NCI-H2107 treated with DMSO at 0.1 percent for 48 hours (cell line): ENCODE data around the gene BTNL3.
"Not testable (repeated sequence)": the region's sequence is repeated elsewhere in the genome, so short reads cannot be mapped to it uniquely, and the experiment has no call there.

Source experiments
- DNase-seq: peaks from one replicate; lab custom pipeline; 2025; ENCODE audit not compliant: unreplicated experiment; lab: John Stamatoyannopoulos, UW

BTNL3 gene

GRCh38 chr5:180988592-180988991 lies at the start of gene BTNL3:
BTNL3 (plus strand) TSS chr5:180988846; CDS start chr5:180989029, 183 bp downstream.
- no peak for DNase-seq

GRCh38 chr5:180950291-180950949 lies 38.2 kb upstream of the BTNL3 start:
- DNase-seq, result no peak

- no peak for DNase-seq
Observed at GRCh38 chr5:180959661-180960060, 29.0 kb upstream of the BTNL3 start.

GRCh38 chr5:180960209-180960608 lies 28.4 kb upstream of the BTNL3 start:
- no peak for DNase-seq

GRCh38 chr5:180969406-180969805 lies 19.2 kb upstream of the BTNL3 start:
- no peak for DNase-seq

GRCh38 chr5:180970336-180970735 lies 18.3 kb upstream of the BTNL3 start:
- DNase-seq, result no peak

- no peak for DNase-seq
Observed at GRCh38 chr5:180970875-180971274, 17.8 kb upstream of the BTNL3 start.

- no peak for DNase-seq
Observed at GRCh38 chr5:180974612-180975315, 13.9 kb upstream of the BTNL3 start.

GRCh38 chr5:180975338-180975737 lies 13.3 kb upstream of the BTNL3 start:
- DNase-seq, result no peak

- DNase-seq, result no peak
Observed at GRCh38 chr5:180976518-180976917, 12.1 kb upstream of the BTNL3 start.

- DNase-seq, result no peak
Observed at GRCh38 chr5:180977852-180978251, 10.8 kb upstream of the BTNL3 start.

- DNase-seq, result no peak
Observed at GRCh38 chr5:180982008-180982741, 6.5 kb upstream of the BTNL3 start.

- DNase-seq, result no peak
Observed at GRCh38 chr5:180988016-180988415, 630 bp upstream of the BTNL3 start.

GRCh38 chr5:180990086-180990881 lies 1.6 kb downstream of the BTNL3 start:
- no peak for DNase-seq

GRCh38 chr5:180990882-180991242 lies 2.2 kb downstream of the BTNL3 start:
- no peak for DNase-seq

- no peak for DNase-seq
Observed at GRCh38 chr5:181001947-181002346, 13.3 kb downstream of the BTNL3 start.

GRCh38 chr5:181005791-181006190 lies 17.1 kb downstream of the BTNL3 start:
- no peak for DNase-seq

- DNase-seq, result no peak
Observed at GRCh38 chr5:181008136-181008535, 19.5 kb downstream of the BTNL3 start.

- not testable (repeated sequence) for DNase-seq
Observed at GRCh38 chr5:181010018-181010417, 21.4 kb downstream of the BTNL3 start.

GRCh38 chr5:181014654-181015053 lies 26.0 kb downstream of the BTNL3 start:
- not testable (repeated sequence) for DNase-seq

GRCh38 chr5:181017448-181017847 lies 28.8 kb downstream of the BTNL3 start:
- not testable (repeated sequence) for DNase-seq
